Omental fat pad (tissue), 4 donors: Measurements from ENCODE around the gene UBAC1. TPM values are rescaled to one million over a fixed set of nuclear protein-coding genes. Genes with fewer than 3 reads are reported as not detected.

Source experiments
- ATAC-seq: fragments of 150-250 bp; one replicate; pipeline ENCODE4 v1.9.1; 2016; ENCODE audit warnings: mild to moderate bottlenecking, moderate library complexity; ENCODE audit not compliant: low FRiP score
- DNase-seq: peaks from one replicate; pipeline ENCODE4 v3.0.0-alpha.2; 2019; ENCODE audit warnings: low spot score
- total RNA-seq, 4 donors: library from RNA; depleted of rRNA; stranded (reverse); fragments of >200 nt; gene quantifications; one replicate each; pipeline ENCODE4 v1.1.0, GENCODE V29; 2016
- TF ChIP-seq, protein P1 (sequence below), 3 donors: fragments of 450-650 bp; IDR thresholded peaks; one replicate each; pipeline ENCODE4 v1.5.1; 2016 to 2017; ENCODE audit warnings: antibody characterized with exemption in 3 of 3, mild to moderate bottlenecking in 3 of 3, moderate library complexity in 2 of 3

Gene UBAC1
- total RNA-seq, 4 donors from 2014 or later: 28.4 to 56.7 (median 34.6) TPM

DNA sequence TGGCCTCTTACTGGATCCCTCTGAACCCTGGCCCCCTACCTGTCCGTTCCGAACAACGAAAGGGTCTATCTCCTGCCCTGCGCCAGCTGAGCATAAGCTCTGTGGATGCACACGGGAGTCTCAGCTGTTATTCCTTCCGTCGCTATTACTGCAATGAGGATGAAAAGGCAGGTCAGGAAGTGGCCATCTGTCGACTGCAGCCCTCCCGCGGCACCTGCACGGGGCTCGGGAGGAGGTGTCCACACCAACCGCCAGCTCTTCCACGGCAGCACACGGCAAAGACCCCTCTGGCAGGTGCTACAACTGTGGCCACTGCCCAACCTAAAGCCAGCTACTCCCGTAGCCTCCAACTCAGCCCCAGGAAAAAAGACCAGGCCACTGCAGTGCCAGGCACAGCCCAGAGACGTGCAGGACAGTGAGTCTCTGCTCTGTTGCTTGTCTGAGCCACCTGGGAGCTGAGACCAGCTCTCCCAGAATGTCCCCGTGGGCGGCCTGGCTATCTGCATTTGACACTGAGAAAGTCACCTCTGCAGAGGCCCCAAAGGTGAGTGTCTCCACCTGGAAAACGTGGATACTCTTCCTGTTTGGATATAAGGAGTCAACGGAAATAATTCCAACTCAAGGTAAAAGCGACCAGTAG is 72.9 kb downstream of the UBAC1 start:
- no peak for ATAC-seq
- DNase-seq: no peak
- TF ChIP-seq, protein P1, sequence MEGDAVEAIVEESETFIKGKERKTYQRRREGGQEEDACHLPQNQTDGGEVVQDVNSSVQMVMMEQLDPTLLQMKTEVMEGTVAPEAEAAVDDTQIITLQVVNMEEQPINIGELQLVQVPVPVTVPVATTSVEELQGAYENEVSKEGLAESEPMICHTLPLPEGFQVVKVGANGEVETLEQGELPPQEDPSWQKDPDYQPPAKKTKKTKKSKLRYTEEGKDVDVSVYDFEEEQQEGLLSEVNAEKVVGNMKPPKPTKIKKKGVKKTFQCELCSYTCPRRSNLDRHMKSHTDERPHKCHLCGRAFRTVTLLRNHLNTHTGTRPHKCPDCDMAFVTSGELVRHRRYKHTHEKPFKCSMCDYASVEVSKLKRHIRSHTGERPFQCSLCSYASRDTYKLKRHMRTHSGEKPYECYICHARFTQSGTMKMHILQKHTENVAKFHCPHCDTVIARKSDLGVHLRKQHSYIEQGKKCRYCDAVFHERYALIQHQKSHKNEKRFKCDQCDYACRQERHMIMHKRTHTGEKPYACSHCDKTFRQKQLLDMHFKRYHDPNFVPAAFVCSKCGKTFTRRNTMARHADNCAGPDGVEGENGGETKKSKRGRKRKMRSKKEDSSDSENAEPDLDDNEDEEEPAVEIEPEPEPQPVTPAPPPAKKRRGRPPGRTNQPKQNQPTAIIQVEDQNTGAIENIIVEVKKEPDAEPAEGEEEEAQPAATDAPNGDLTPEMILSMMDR (IDR thresholded peaks at IDR 0.05): no peak

GRCh38 chr9:135887585-135888050 is 73.6 kb downstream of the UBAC1 start:
- ATAC-seq: no peak
- TF ChIP-seq, protein P1 (IDR thresholded peaks at IDR 0.05): no peak
- DNase-seq: no peak

DNA sequence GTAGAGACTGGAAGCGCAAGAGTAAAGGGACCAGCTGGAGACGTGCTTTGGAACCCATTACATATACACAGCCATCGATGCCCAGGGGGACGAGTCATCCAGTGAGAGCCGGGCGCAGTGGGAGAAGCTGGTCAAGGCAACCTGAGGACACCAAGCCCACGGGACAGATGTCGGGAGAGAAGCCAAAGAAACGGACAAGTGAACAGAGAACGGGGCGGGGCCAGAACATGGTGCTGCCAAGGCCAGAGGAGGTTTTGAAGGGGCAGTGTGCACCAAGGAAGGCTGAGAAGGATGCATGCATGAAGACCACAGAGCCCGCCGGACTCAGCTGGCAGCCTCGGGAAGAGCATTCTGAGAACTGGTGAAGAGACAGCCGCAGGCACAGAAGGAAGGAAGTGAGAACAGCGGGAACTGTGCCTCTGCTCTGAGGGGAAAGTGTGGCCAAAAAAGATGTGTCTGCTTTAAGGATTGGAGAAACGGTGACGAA is 74.1 kb downstream of the UBAC1 start:
- DNase-seq (no peak), ATAC-seq (no peak)
- TF ChIP-seq, protein P1 (IDR thresholded peaks at IDR 0.05): no peak

- DNase-seq (no peak), ATAC-seq (no peak)
- TF ChIP-seq, protein P1 (IDR thresholded peaks at IDR 0.05): no peak
Measured at GRCh38 chr9:135886147-135886981, 74.8 kb downstream of the UBAC1 start.

- TF ChIP-seq, protein P1 (IDR thresholded peaks at IDR 0.05): no peak
- ATAC-seq (no peak), DNase-seq (no peak)
Measured at GRCh38 chr9:135885100-135885853, 75.9 kb downstream of the UBAC1 start.

DNA sequence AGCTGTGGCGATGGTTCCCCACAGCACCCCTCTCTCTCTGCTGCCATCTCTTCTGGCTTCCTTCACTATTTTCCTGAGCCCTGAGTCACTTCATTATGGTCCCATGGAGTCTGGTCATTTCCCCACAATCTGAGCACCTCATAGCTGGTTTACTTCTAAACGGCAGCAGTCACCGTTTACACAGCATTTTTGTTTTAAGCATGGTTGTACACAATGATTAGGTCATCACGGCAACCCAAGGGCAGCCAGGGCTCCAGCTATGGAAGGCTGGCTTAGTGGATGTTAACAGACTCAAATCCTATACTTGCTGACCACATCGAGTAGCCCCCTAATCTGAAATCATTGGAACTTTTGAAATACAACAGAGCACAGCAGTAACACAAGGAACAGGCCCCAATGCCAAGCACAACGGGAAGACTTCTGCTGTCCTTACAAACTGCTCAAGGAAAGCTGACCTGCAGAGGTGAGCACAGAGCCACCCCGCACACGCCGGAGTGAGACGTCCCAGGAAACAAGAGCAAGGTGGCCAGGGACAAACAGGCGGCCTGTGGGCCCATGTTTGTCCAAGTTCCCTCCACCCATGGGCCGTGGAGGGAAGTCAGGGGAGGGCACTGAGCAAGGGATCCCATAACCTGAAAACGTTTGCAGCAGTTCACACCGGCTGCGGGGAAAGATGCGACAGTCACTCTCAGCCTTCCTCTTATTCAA is 76.7 kb downstream of the UBAC1 start:
- DNase-seq (no peak), ATAC-seq (no peak)
- TF ChIP-seq, protein P1 (IDR thresholded peaks at IDR 0.05): no peak
